Mucosa of descending colon (tissue), 3 donors: ENCODE measurements around the gene LRP2. TPM values are rescaled to one million over a fixed set of nuclear protein-coding genes. Genes with fewer than 3 reads are reported as not detected.
"Not testable (repeated sequence)": the region's sequence is repeated elsewhere in the genome, so short reads cannot be mapped to it uniquely, and the experiment has no call there.

ENCODE experiments used
- ATAC-seq: fragments of 200-7000 bp; cut with Tn5 transposase; one replicate; pipeline ENCODE4 v1.9.1; 2020; ENCODE audit warnings: mild to moderate bottlenecking, moderate library complexity
- DNase-seq, 3 donors: peaks; one replicate each; pipeline ENCODE4 v3.0.0-alpha.2; 2020
- H3K36me3 ChIP-seq: fragments of 200-600 bp; one replicate; pipeline ENCODE4 v1.8.0; 2021; ENCODE audit warnings: low read depth, mild to moderate bottlenecking
- H3K4me1 ChIP-seq: fragments of 200-600 bp; one replicate; pipeline ENCODE4 v1.8.0; 2021; ENCODE audit warnings: low read depth, mild to moderate bottlenecking
- H3K4me3 ChIP-seq: fragments of 200-600 bp; one replicate; pipeline ENCODE4 v1.8.0; 2021; ENCODE audit warnings: mild to moderate bottlenecking
- H3K9me3 ChIP-seq: fragments of 200-600 bp; one replicate; pipeline ENCODE4 v1.8.0; 2021; ENCODE audit warnings: mild to moderate bottlenecking
- intact Hi-C, 2 donors: fragments of 100-400 bp; cut with DNase I in 1 of 2; cut with micrococcal nuclease in 1 of 2; formaldehyde crosslinking; loops; one replicate each; pipeline versions ENCODE4 v1.11.0 to v1.11.1; 2022; cut with DNase I, micrococcal nuclease
- total RNA-seq, 3 donors: library from RNA; stranded (reverse); fragmentation: NEBNext Ultra II Directional in 2 of 3; extraction: Animal tissue kit (Norgen Biotek cat#: 25700) in 2 of 3; gene quantifications; one replicate each; pipeline versions ENCODE4 v1.2.1 to v1.2.4, GENCODE V29; 2021 to 2023
- TF ChIP-seq, protein P1 (sequence below): fragments of 200-600 bp; IDR thresholded peaks from one replicate; pipeline ENCODE4 v1.8.0; 2022; ENCODE audit warnings: antibody characterized with exemption, mild to moderate bottlenecking
- donor health status: DM: no; HTN: no; CAD: no; lungs with moderate emphysema.
- donor health status: DM: no; HTN: no; CAD: no.
- donor health status: DM: no; HTN: yes; CAD: no.

The LRP2 gene
- total RNA-seq, 3 donors from 2014 or later: 0.06 TPM; not detected in 2

DNA sequence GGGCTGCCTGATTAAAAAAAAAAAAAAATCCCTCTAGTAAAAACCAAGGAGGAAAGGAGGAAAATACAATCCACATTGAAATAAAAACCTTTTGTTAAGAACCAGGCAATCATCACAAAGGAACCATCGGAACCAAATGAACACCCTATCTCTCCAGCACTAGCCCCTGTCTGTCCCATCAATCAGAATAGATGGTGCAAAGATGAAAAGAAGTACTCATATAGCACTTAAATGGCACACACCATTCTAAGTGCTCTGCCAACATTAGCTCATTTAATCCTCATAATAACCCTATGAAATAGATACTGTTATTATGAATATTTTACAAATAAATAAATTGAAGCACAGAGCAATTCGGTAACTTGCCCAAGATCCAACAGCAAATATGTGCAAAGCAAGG lies 38.5 kb downstream of the LRP2 start:
- TF ChIP-seq, protein P1, sequence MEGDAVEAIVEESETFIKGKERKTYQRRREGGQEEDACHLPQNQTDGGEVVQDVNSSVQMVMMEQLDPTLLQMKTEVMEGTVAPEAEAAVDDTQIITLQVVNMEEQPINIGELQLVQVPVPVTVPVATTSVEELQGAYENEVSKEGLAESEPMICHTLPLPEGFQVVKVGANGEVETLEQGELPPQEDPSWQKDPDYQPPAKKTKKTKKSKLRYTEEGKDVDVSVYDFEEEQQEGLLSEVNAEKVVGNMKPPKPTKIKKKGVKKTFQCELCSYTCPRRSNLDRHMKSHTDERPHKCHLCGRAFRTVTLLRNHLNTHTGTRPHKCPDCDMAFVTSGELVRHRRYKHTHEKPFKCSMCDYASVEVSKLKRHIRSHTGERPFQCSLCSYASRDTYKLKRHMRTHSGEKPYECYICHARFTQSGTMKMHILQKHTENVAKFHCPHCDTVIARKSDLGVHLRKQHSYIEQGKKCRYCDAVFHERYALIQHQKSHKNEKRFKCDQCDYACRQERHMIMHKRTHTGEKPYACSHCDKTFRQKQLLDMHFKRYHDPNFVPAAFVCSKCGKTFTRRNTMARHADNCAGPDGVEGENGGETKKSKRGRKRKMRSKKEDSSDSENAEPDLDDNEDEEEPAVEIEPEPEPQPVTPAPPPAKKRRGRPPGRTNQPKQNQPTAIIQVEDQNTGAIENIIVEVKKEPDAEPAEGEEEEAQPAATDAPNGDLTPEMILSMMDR: no peak
- no peak for DNase-seq
- Histone ChIP-seq H3K9me3 (no peaks in the 10 kb centered on the region), H3K4me3 (no peak overlapping the region), H3K36me3 (no peaks in the 10 kb centered on the region), H3K4me1 (no peaks in the 10 kb centered on the region)
- ATAC-seq: no peak
- intact Hi-C loops: no loop called here

DNA sequence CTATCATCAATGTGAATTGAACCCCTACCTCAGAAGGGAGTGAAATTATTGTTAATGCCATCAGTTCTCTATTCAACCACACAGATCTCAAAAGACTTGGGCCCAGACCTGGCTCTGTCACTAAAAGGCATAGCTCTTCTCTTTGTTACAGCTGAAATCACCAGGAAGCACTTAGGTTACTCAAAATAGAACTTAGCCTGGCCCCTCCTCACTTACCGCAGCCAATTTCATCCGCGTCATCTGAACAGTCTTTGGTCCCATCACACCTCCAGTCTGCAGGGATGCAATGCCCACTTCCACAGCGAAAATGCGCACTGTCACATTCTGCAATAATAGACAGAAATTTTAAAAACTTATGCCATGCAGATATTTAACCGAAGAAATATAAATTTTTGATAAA lies 41.8 kb downstream of the LRP2 start:
- Histone ChIP-seq H3K9me3 (no peaks in the 10 kb centered on the region), H3K36me3 (no peaks in the 10 kb centered on the region), H3K4me1 (no peaks in the 10 kb centered on the region), H3K4me3 (no peak overlapping the region)
- intact Hi-C loops: no loop called here
- ATAC-seq (no peak), DNase-seq (no peak)
- TF ChIP-seq, protein P1: no peak

DNA sequence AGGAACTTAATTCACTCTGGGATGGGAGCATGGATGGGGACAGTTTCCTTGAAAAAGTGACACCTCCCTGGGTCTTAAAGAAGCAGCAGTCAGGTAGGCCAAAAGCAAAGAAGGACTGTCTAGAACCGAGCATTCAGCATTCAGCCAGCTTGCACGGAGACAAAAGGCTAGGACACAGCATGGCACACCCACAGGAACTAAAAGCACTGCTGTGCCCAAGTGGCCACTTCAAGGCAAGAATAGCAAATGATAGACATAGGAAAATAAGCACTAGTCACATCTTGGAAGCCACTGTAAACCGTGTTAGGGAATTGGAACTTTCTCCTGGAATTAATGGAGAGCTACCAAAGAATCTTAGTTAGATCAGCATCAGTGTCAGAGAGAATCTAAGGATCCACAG lies 47.0 kb downstream of the LRP2 start:
- intact Hi-C loops: no loop called here
- Histone ChIP-seq H3K36me3 (no peaks in the 10 kb centered on the region), H3K4me1 (no peaks in the 10 kb centered on the region)

DNA sequence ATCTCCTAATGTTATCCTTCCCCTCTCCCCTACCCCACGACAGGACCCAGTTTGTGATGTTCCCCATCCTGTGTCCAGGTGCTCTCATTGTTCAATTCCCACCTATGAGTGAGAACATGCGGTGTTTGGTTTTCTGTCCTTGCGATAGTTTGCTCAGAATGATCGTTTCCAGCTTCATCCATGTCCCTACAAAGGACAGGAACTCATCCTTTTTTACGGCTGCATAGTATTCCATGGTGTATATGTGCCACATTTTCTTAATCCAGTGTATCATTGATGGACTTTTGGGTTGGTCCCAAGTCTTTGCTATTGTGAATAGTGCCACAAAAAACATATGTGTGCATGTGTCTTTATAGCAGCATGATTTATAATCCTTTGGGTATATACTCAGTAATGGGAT lies 54.0 kb downstream of the LRP2 start:
- H3K36me3 ChIP-seq, H3K4me1 ChIP-seq, H3K9me3 ChIP-seq, ATAC-seq, H3K4me3 ChIP-seq, intact Hi-C loops, DNase-seq: not testable (repeated sequence)

More for the DNA sequence above, 47.0 kb downstream of the LRP2 start:
- H3K9me3 ChIP-seq: no peaks in the 10 kb centered on the region
- TF ChIP-seq, protein P1: no peak
- no peak overlapping the region for H3K4me3 ChIP-seq
- DNase-seq: no peak
- ATAC-seq: no peak

DNA sequence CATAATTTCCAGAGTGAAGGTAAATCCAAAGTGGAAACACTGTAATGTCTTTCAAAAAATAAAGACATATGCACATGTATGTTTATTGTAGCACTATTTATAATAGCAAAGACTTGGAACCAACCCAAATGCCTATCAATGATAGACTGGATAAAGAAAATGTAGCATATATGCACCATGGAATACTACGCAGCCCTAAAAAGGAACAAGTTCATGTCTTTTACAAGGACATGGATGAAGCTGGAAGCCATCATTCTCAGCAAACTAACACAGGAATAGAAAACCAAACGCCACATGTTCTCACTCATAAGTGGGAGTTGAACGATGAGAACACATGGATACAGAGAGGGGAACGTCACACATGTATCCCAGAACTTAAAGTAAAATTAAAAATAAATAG lies 57.6 kb downstream of the LRP2 start:
- DNase-seq, H3K36me3 ChIP-seq, ATAC-seq, H3K4me3 ChIP-seq, H3K4me1 ChIP-seq, intact Hi-C loops, H3K9me3 ChIP-seq: not testable (repeated sequence)

DNA sequence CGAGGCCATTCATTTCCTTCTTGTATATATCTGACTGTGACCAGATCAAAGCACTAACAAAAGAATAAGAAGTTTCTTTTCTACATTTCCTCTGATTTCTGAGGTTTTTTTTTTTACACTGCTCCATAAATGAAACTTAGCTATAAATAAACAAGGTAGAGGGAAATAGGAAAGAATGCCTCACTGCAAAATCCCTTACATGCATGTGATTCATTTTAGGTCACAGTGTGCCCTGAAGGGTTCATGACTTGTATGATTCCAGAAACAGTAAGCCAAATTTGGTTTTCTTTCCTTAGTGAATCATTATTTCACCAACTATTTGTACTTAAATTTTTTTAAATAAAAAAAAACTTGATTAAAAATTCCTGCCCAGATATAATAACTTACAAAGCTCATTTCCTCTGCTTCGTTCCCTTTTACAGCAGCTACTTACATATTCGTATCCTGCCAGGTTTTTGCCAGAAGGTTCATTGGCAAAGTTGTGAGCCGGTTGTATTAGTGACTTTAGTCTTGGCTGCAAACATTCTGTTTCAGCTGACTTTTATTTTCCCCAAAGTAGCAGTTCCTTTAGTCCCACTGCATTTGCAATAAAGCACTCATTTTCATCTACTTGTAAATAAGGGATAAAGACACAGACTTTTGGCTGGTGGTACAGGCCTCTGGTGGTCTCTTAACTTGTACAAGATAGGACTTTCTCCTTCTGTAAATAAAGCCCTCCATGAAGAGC lies 58.6 kb downstream of the LRP2 start:
- DNase-seq (no peak), ATAC-seq (no peak)
- H3K36me3 ChIP-seq: no peaks in the 10 kb centered on the region
- H3K9me3 ChIP-seq: no peaks in the 10 kb centered on the region
- intact Hi-C loops: no loop called here
- TF ChIP-seq, protein P1: no peak
- no peak overlapping the region for H3K4me3 ChIP-seq
- H3K4me1 ChIP-seq: no peaks in the 10 kb centered on the region

DNA sequence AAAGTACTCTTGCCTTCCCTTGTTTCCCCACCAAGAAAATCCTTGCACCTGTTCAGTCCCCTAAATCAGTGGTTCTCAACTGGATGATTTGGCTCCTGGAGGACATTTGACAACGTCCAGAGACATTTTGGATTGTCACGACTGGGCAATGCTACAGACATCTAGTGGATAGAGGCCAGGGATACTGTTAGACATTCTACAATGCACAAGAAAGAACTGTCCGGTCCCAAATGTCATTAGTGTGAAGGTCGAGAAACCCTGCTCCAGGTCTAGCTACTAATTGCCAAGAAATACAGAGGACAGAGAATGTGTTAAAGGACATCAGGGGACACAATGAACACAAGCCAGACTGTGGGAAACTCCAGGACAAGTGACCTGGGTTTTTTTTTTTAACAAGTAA lies 60.0 kb downstream of the LRP2 start:
- DNase-seq: no peak
- ATAC-seq: no peak
- Histone ChIP-seq H3K9me3 (no peaks in the 10 kb centered on the region), H3K4me1 (no peaks in the 10 kb centered on the region), H3K36me3 (no peaks in the 10 kb centered on the region), H3K4me3 (no peak overlapping the region)
- intact Hi-C loops: no loop called here
- TF ChIP-seq, protein P1: no peak
